HEK293 (cell line): ENCODE results near the gene HIPK2.

ENCODE experiments used
- INSM2 ChIP-seq: fragments of 450-650 bp; formaldehyde crosslinking; IDR thresholded peaks from 2 replicates; pipeline ENCODE4 v1.5.1; 2016; ENCODE audit warnings: missing biosample characterization, missing genetic modification characterization
- SALL2 ChIP-seq: fragments of 450-650 bp; formaldehyde crosslinking; IDR thresholded peaks from 2 replicates; pipeline ENCODE4 v1.5.0; 2017; ENCODE audit warnings: missing biosample characterization, mild to moderate bottlenecking, missing genetic modification characterization, borderline replicate concordance
- WT1 ChIP-seq: fragments of 450-650 bp; formaldehyde crosslinking; IDR thresholded peaks from 2 replicates; pipeline ENCODE4 v1.5.1; 2016; ENCODE audit warnings: missing biosample characterization, missing genetic modification characterization
- ZBTB7A ChIP-seq: fragments of 450-650 bp; formaldehyde crosslinking; IDR thresholded peaks from 2 replicates; pipeline ENCODE4 v1.5.1; 2016; ENCODE audit warnings: low read depth, missing biosample characterization, missing genetic modification characterization
- ZNF239 ChIP-seq: fragments of 450-650 bp; formaldehyde crosslinking; IDR thresholded peaks from 2 replicates; pipeline ENCODE4 v1.5.1; 2016; ENCODE audit warnings: missing biosample characterization, missing genetic modification characterization
- ZNF274 ChIP-seq, 2 experiments: fragments of 200-500 bp in 1 of 2; fragments of 450-650 bp in 1 of 2; sonication (Bioruptor generic) in 1 of 2; formaldehyde crosslinking in 1 of 2; IDR thresholded peaks; 2 replicates each; pipeline versions ENCODE4 v1.5.1 to v1.6.1; 2014 to 2016; ENCODE audit warnings: borderline replicate concordance in 1 of 2, inconsistent platforms in 1 of 2, low read length in 1 of 2, missing biosample characterization in 1 of 2, missing genetic modification characterization in 1 of 2
- ZNF391 ChIP-seq: fragments of 450-650 bp; formaldehyde crosslinking; IDR thresholded peaks from 2 replicates; pipeline ENCODE4 v1.5.1; 2016; ENCODE audit warnings: low read depth, missing biosample characterization, missing genetic modification characterization, borderline replicate concordance
- ZNF544 ChIP-seq: fragments of 450-650 bp; formaldehyde crosslinking; IDR thresholded peaks from 2 replicates; pipeline ENCODE4 v1.5.0; 2017; ENCODE audit warnings: missing biosample characterization, missing genetic modification characterization
- ZNF654 ChIP-seq: fragments of 450-650 bp; formaldehyde crosslinking; IDR thresholded peaks from 2 replicates; pipeline ENCODE4 v1.5.1; 2016; ENCODE audit warnings: low read depth, missing biosample characterization, missing genetic modification characterization
- ZNF768 ChIP-seq: fragments of 450-650 bp; formaldehyde crosslinking; IDR thresholded peaks from 2 replicates; pipeline ENCODE4 v1.5.1; 2018; ENCODE audit warnings: missing biosample characterization, mild to moderate bottlenecking, missing genetic modification characterization
- TF ChIP-seq, protein P1 (sequence below): fragments of 450-650 bp; formaldehyde crosslinking; IDR thresholded peaks from 2 replicates; pipeline ENCODE4 v1.5.1; 2016; ENCODE audit warnings: missing biosample characterization, missing genetic modification characterization
- TF ChIP-seq, protein P2 (sequence below): fragments of 450-650 bp; formaldehyde crosslinking; IDR thresholded peaks from 2 replicates; pipeline ENCODE4 v1.5.1; 2016; ENCODE audit warnings: missing biosample characterization, missing genetic modification characterization
- TF ChIP-seq, protein P3 (sequence below): fragments of 450-650 bp; formaldehyde crosslinking; IDR thresholded peaks from 2 replicates; pipeline ENCODE4 v1.5.1; 2016; ENCODE audit warnings: missing biosample characterization, missing genetic modification characterization, low read depth

- TF ChIP-seq, protein P1, sequence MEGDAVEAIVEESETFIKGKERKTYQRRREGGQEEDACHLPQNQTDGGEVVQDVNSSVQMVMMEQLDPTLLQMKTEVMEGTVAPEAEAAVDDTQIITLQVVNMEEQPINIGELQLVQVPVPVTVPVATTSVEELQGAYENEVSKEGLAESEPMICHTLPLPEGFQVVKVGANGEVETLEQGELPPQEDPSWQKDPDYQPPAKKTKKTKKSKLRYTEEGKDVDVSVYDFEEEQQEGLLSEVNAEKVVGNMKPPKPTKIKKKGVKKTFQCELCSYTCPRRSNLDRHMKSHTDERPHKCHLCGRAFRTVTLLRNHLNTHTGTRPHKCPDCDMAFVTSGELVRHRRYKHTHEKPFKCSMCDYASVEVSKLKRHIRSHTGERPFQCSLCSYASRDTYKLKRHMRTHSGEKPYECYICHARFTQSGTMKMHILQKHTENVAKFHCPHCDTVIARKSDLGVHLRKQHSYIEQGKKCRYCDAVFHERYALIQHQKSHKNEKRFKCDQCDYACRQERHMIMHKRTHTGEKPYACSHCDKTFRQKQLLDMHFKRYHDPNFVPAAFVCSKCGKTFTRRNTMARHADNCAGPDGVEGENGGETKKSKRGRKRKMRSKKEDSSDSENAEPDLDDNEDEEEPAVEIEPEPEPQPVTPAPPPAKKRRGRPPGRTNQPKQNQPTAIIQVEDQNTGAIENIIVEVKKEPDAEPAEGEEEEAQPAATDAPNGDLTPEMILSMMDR (tag by site-specific recombination) = no peak
- TF ChIP-seq WT1 (tag by site-specific recombination) (no peak), ZNF391 (tag by site-specific recombination) (no peak), INSM2 (tag by site-specific recombination) (no peak), ZNF239 (tag by site-specific recombination) (no peak), ZNF544 (tag by site-specific recombination) (no peak), ZBTB7A (tag by site-specific recombination) (no peak), SALL2 (no peak), ZNF274 (IDR thresholded peaks at IDR 0.05; ENCODE audit: low read length) (no peak), ZNF274 (tag by site-specific recombination; IDR thresholded peaks at IDR 0.05; ENCODE audit: borderline replicate concordance) (no peak), ZNF768 (tag by site-specific recombination) (no peak), ZNF654 (tag by site-specific recombination) (no peak)
- TF ChIP-seq, protein P2, sequence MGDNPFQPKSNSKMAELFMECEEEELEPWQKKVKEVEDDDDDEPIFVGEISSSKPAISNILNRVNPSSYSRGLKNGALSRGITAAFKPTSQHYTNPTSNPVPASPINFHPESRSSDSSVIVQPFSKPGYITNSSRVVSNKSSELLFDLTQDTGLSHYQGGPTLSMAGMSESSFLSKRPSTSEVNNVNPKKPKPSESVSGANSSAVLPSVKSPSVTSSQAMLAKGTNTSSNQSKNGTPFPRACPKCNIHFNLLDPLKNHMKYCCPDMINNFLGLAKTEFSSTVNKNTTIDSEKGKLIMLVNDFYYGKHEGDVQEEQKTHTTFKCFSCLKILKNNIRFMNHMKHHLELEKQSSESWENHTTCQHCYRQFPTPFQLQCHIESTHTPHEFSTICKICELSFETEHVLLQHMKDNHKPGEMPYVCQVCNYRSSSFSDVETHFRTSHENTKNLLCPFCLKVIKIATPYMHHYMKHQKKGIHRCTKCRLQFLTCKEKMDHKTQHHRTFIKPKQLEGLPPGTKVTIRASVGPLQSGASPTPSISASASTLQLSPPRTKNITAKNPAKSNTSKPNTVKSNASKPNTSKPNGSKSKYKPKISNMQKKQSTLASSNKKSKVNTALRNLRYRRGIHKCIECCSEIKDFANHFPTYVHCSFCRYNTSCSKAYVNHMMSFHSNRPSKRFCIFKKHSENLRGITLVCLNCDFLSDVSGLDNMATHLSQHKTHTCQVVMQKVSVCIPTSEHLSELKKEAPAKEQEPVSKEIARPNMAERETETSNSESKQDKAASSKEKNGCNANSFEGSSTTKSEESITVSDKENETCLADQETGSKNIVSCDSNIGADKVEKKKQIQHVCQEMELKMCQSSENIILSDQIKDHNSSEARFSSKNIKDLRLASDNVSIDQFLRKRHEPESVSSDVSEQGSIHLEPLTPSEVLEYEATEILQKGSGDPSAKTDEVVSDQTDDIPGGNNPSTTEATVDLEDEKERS (tag by site-specific recombination) = no peak
- TF ChIP-seq, protein P3, sequence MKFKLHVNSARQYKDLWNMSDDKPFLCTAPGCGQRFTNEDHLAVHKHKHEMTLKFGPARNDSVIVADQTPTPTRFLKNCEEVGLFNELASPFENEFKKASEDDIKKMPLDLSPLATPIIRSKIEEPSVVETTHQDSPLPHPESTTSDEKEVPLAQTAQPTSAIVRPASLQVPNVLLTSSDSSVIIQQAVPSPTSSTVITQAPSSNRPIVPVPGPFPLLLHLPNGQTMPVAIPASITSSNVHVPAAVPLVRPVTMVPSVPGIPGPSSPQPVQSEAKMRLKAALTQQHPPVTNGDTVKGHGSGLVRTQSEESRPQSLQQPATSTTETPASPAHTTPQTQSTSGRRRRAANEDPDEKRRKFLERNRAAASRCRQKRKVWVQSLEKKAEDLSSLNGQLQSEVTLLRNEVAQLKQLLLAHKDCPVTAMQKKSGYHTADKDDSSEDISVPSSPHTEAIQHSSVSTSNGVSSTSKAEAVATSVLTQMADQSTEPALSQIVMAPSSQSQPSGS (tag by site-specific recombination) = no peak
Observed at GRCh38 chr7:139699640-139700504, 77.9 kb downstream of the HIPK2 start.
